WTC11 (cell line): ENCODE results near the gene CTCFL. TPM values are rescaled to one million over a fixed set of nuclear protein-coding genes. Genes with fewer than 3 reads are reported as not detected.

ENCODE experiments used
- ATAC-seq: fragments of 200-7000 bp; cut with Tn5 transposase; 2 replicates; pipeline ENCODE4 v1.10.0; 2021; ENCODE audit warnings: mild to moderate bottlenecking, moderate library complexity
- CTCF ChIA-PET: fragments of 300-600 bp; sonication (Branson Sonifier 250); formaldehyde crosslinking; loops from one replicate; lab custom pipeline; 2021; ENCODE audit warnings: antibody characterized with exemption; lab: Charles Lee
- POLR2A ChIA-PET: fragments of 350-600 bp; sonication (Branson Sonifier 250); formaldehyde crosslinking; loops from one replicate; lab custom pipeline; 2021; ENCODE audit warnings: antibody characterized with exemption; lab: Charles Lee
- DNase-seq: peaks from one replicate; pipeline ENCODE4 v3.0.0; 2021; ENCODE audit warnings: low spot score
- H3K27ac Mint-ChIP-seq: 2 replicates; pipeline ENCODE4 v1.8.0; 2021; ENCODE audit warnings: mixed read lengths
- H3K27me3 Mint-ChIP-seq: 2 replicates; pipeline ENCODE4 v1.8.0; 2021; ENCODE audit warnings: low read depth, mild to moderate bottlenecking, moderate library complexity, mixed read lengths
- H3K36me3 Mint-ChIP-seq: 2 replicates; pipeline ENCODE4 v1.8.0; 2021; ENCODE audit warnings: mixed read lengths
- H3K4me1 Mint-ChIP-seq: 2 replicates; pipeline ENCODE4 v1.8.0; 2022; ENCODE audit warnings: mixed read lengths
- H3K4me3 Mint-ChIP-seq: 2 replicates; pipeline ENCODE4 v1.8.0; 2021; ENCODE audit warnings: mild to moderate bottlenecking, moderate library complexity, mixed read lengths
- H3K9me3 Mint-ChIP-seq: 2 replicates; pipeline ENCODE4 v1.8.0; 2021; ENCODE audit warnings: mixed read lengths
- ATF1 ChIP-seq: sonication (generic); formaldehyde crosslinking; IDR thresholded peaks from 2 replicates; pipeline ENCODE4 v1.8.1; 2023; ENCODE audit warnings: mild to moderate bottlenecking, moderate library complexity, missing genetic modification reagents
- E2F1 ChIP-seq: sonication (generic); formaldehyde crosslinking; IDR thresholded peaks from 2 replicates; pipeline ENCODE4 v1.8.0; 2022; ENCODE audit warnings: mild to moderate bottlenecking, missing genetic modification reagents
- FOXJ3 ChIP-seq: sonication (generic); formaldehyde crosslinking; IDR thresholded peaks from 2 replicates; pipeline ENCODE4 v1.9.0; 2021; ENCODE audit warnings: missing genetic modification reagents, mild to moderate bottlenecking, borderline replicate concordance
- GABPB1 ChIP-seq: sonication (generic); formaldehyde crosslinking; IDR thresholded peaks from 2 replicates; pipeline ENCODE4 v1.8.1; 2023; ENCODE audit warnings: mild to moderate bottlenecking, missing genetic modification reagents
- IRF1 ChIP-seq: sonication (generic); formaldehyde crosslinking; IDR thresholded peaks from 2 replicates; pipeline ENCODE4 v1.8.0; 2023; ENCODE audit warnings: missing genetic modification reagents
- IRF2 ChIP-seq: sonication (generic); formaldehyde crosslinking; IDR thresholded peaks from 2 replicates; pipeline ENCODE4 v1.8.0; 2022; ENCODE audit warnings: low read depth, missing genetic modification reagents, borderline replicate concordance
- NFE2L1 ChIP-seq: sonication (generic); formaldehyde crosslinking; IDR thresholded peaks from 2 replicates; pipeline ENCODE4 v1.8.1; 2023; ENCODE audit warnings: missing genetic modification reagents
- NR2C2 ChIP-seq: sonication (generic); formaldehyde crosslinking; IDR thresholded peaks from 2 replicates; pipeline ENCODE4 v1.8.0; 2022; ENCODE audit warnings: mild to moderate bottlenecking, missing genetic modification reagents
- PRRX2 ChIP-seq: fragments of 250-450 bp; sonication (Bioruptor Pico); IDR thresholded peaks from 2 replicates; pipeline ENCODE4 v1.8.0; 2021; ENCODE audit warnings: mild to moderate bottlenecking
- SOX15 ChIP-seq: fragments of 250-450 bp; sonication (Bioruptor Pico); IDR thresholded peaks from 2 replicates; pipeline ENCODE4 v1.9.0; 2021; ENCODE audit warnings: mild to moderate bottlenecking
- TEAD1 ChIP-seq: sonication (generic); formaldehyde crosslinking; IDR thresholded peaks from 2 replicates; pipeline ENCODE4 v1.8.0; 2022; ENCODE audit warnings: mild to moderate bottlenecking, missing genetic modification reagents
- ZNF423 ChIP-seq: fragments of 250-450 bp; sonication (Bioruptor Pico); IDR thresholded peaks from 2 replicates; pipeline ENCODE4 v2.1.2; 2022; ENCODE audit warnings: mild to moderate bottlenecking, moderate library complexity
- ZNF425 ChIP-seq: fragments of 250-450 bp; sonication (Bioruptor Pico); conservative IDR thresholded peaks from 2 replicates; pipeline ENCODE4 v1.9.0; 2021; ENCODE audit warnings: mild to moderate bottlenecking
- total RNA-seq: library from RNA; stranded (reverse); gene quantifications from 3 replicates; pipeline ENCODE4 v1.2.3, GENCODE V29; 2021
- TF ChIP-seq, protein P1 (sequence below): sonication (generic); formaldehyde crosslinking; IDR thresholded peaks from 2 replicates; pipeline ENCODE4 v1.8.0; 2022; ENCODE audit warnings: mild to moderate bottlenecking, missing genetic modification reagents
- TF ChIP-seq, protein P2 (sequence below): sonication (generic); formaldehyde crosslinking; IDR thresholded peaks from 2 replicates; pipeline ENCODE4 v1.8.1; 2023; ENCODE audit warnings: mild to moderate bottlenecking, moderate library complexity, missing genetic modification reagents
- TF ChIP-seq, protein P3 (sequence below): sonication (generic); formaldehyde crosslinking; IDR thresholded peaks from 2 replicates; pipeline ENCODE4 v1.8.0; 2023; ENCODE audit warnings: missing genetic modification reagents, mild to moderate bottlenecking, borderline replicate concordance
- TF ChIP-seq, protein P4 (sequence below): fragments of 250-450 bp; sonication (Bioruptor Pico); IDR thresholded peaks from 2 replicates; pipeline ENCODE4 v1.9.0; 2021; ENCODE audit warnings: moderate library complexity, mild to moderate bottlenecking, inconsistent platforms, borderline replicate concordance

Gene CTCFL
- total RNA-seq, 1 experiment from 2014 or later = 0.70 TPM

GRCh38 chr20:57555457-57556184, 30.7 kb upstream of the CTCFL start:
- no peaks in the 10 kb centered on the region for H3K36me3 Mint-ChIP-seq
- H3K4me3 Mint-ChIP-seq = no peak overlapping the region
- no peak for DNase-seq
- ChIA-PET CTCF (no interaction called here), POLR2A (no interaction called here)
- peaks cover 9% of the 10 kb centered on the region for H3K4me1 Mint-ChIP-seq
- H3K27ac Mint-ChIP-seq = no peak overlapping the region
- H3K9me3 Mint-ChIP-seq = no peaks in the 10 kb centered on the region
- H3K27me3 Mint-ChIP-seq = no peaks in the 10 kb centered on the region; the same call in 1 of the 2 replicates
- no peak for ATAC-seq
- peak; percentile 48; the same call in 1 of the 2 replicates for TF ChIP-seq GABPB1
- TF ChIP-seq, protein P1, sequence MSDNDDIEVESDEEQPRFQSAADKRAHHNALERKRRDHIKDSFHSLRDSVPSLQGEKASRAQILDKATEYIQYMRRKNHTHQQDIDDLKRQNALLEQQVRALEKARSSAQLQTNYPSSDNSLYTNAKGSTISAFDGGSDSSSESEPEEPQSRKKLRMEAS (CRISPR knock-in tag) = no peak

DNA sequence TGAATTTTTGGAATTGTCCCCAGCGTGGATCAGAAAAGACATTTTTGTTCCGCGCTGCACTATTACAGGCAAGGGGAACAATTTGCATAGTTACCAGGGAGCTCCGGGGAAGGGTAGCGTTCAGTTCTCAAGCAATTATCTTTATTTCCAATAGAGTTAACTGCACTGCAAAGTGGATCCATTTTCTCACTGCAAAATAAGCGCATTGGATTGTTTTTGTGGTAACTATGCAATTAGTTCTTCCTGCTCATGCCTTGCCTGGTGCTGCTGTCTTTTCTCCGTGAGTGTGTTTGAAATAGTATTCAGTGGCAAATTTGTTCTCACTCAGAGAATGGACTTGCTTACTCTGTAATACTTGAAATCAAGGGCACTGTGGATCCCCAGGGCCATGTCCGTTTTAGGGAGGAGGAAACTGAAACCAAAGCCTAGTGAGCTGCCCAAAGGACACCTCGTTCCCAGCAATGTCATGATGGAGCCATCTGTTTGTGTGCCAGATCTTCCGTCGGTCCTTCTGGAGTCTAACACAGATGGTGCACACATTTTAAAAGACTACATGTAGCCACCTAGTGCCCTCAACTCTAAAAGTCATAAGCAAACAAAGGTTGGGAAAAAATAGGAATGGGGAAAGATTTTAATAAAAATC, 28.6 kb upstream of the CTCFL start:
- TF ChIP-seq ZNF425 (no peak), ZNF423 (no peak), E2F1 (CRISPR knock-in tag) (no peak), TEAD1 (CRISPR knock-in tag) (no peak), NR2C2 (CRISPR knock-in tag) (no peak), IRF2 (CRISPR knock-in tag) (no peak), NFE2L1 (CRISPR knock-in tag) (no peak), SOX15 (CRISPR knock-in tag) (no peak), IRF1 (CRISPR knock-in tag) (no peak), FOXJ3 (no peak), ATF1 (CRISPR knock-in tag) (no peak), PRRX2 (no peak)
- TF ChIP-seq, protein P2, sequence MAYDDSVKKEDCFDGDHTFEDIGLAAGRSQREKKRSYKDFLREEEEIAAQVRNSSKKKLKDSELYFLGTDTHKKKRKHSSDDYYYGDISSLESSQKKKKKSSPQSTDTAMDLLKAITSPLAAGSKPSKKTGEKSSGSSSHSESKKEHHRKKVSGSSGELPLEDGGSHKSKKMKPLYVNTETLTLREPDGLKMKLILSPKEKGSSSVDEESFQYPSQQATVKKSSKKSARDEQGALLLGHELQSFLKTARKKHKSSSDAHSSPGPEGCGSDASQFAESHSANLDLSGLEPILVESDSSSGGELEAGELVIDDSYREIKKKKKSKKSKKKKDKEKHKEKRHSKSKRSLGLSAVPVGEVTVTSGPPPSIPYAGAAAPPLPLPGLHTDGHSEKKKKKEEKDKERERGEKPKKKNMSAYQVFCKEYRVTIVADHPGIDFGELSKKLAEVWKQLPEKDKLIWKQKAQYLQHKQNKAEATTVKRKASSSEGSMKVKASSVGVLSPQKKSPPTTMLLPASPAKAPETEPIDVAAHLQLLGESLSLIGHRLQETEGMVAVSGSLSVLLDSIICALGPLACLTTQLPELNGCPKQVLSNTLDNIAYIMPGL (CRISPR knock-in tag) = no peak
- TF ChIP-seq, protein P3, sequence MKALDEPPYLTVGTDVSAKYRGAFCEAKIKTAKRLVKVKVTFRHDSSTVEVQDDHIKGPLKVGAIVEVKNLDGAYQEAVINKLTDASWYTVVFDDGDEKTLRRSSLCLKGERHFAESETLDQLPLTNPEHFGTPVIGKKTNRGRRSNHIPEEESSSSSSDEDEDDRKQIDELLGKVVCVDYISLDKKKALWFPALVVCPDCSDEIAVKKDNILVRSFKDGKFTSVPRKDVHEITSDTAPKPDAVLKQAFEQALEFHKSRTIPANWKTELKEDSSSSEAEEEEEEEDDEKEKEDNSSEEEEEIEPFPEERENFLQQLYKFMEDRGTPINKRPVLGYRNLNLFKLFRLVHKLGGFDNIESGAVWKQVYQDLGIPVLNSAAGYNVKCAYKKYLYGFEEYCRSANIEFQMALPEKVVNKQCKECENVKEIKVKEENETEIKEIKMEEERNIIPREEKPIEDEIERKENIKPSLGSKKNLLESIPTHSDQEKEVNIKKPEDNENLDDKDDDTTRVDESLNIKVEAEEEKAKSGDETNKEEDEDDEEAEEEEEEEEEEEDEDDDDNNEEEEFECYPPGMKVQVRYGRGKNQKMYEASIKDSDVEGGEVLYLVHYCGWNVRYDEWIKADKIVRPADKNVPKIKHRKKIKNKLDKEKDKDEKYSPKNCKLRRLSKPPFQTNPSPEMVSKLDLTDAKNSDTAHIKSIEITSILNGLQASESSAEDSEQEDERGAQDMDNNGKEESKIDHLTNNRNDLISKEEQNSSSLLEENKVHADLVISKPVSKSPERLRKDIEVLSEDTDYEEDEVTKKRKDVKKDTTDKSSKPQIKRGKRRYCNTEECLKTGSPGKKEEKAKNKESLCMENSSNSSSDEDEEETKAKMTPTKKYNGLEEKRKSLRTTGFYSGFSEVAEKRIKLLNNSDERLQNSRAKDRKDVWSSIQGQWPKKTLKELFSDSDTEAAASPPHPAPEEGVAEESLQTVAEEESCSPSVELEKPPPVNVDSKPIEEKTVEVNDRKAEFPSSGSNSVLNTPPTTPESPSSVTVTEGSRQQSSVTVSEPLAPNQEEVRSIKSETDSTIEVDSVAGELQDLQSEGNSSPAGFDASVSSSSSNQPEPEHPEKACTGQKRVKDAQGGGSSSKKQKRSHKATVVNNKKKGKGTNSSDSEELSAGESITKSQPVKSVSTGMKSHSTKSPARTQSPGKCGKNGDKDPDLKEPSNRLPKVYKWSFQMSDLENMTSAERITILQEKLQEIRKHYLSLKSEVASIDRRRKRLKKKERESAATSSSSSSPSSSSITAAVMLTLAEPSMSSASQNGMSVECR = no peak
- TF ChIP-seq, protein P4, sequence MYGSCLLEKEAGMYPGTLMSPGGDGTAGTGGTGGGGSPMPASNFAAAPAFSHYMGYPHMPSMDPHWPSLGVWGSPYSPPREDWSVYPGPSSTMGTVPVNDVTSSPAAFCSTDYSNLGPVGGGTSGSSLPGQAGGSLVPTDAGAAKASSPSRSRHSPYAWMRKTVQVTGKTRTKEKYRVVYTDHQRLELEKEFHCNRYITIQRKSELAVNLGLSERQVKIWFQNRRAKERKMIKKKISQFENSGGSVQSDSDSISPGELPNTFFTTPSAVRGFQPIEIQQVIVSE (CRISPR knock-in tag) = no peak
- DNase-seq = no peak
- peaks cover 9% of the 10 kb centered on the region for H3K4me1 Mint-ChIP-seq
- no peak overlapping the region for H3K27ac Mint-ChIP-seq
- H3K36me3 Mint-ChIP-seq = no peaks in the 10 kb centered on the region
- ChIA-PET POLR2A (no interaction called here), CTCF (interaction anchor here (0.6 to 1.0 kb wide), 2 partner anchors 20 to 41 kb away, joined by 3 read pairs; no protein-coding TSS in a partner anchor)
- no peak overlapping the region for H3K4me3 Mint-ChIP-seq
- H3K27me3 Mint-ChIP-seq = no peaks in the 10 kb centered on the region; the same call in 1 of the 2 replicates
- no peaks in the 10 kb centered on the region for H3K9me3 Mint-ChIP-seq
- no peak for ATAC-seq
